DOHH2 (cell line): ENCODE measurements around the gene LGR6.

ENCODE experiments used
- H3F3A ChIP-seq: fragments of 200-600 bp; sonication (generic), shearing (Covaris generic); 2 replicates; pipeline ENCODE4 v1.6.0; 2016; ENCODE audit warnings: antibody characterized with exemption, mild to moderate bottlenecking; ENCODE audit not compliant: control insufficient read depth, insufficient read depth
- H3K27ac ChIP-seq: fragments of 200-600 bp; sonication (generic); 2 replicates; pipeline ENCODE4 v1.5.1; 2014; ENCODE audit warnings: low read depth, mild to moderate bottlenecking, low read length, moderate library complexity
- H3K27me3 ChIP-seq: fragments of 200-600 bp; sonication (generic); 2 replicates; pipeline ENCODE4 v1.6.1; 2014; ENCODE audit warnings: mild to moderate bottlenecking, low read length, mixed read lengths; ENCODE audit not compliant: control insufficient read depth
- H3K36me3 ChIP-seq: fragments of 200-600 bp; sonication (generic); 2 replicates; pipeline ENCODE4 v1.6.1; 2014; ENCODE audit warnings: mild to moderate bottlenecking, low read length, moderate library complexity, mixed read lengths; ENCODE audit not compliant: control insufficient read depth
- H3K4me1 ChIP-seq: fragments of 200-600 bp; sonication (generic); 2 replicates; pipeline ENCODE4 v1.6.1; 2014; ENCODE audit warnings: mild to moderate bottlenecking, low read length, mixed read lengths; ENCODE audit not compliant: control insufficient read depth
- H3K4me2 ChIP-seq: fragments of 200-600 bp; sonication (generic); 2 replicates; pipeline ENCODE4 v1.6.0; 2014; ENCODE audit warnings: mild to moderate bottlenecking, low read length, moderate library complexity
- H3K4me3 ChIP-seq: fragments of 200-600 bp; sonication (generic); 2 replicates; pipeline ENCODE4 v1.5.1; 2014; ENCODE audit warnings: mild to moderate bottlenecking, low read length, mixed read lengths
- H3K79me2 ChIP-seq: fragments of 200-600 bp; sonication (generic); 2 replicates; pipeline ENCODE4 v1.6.1; 2014; ENCODE audit warnings: mild to moderate bottlenecking, low read length, mixed read lengths; ENCODE audit not compliant: control insufficient read depth
- H3K9me2 ChIP-seq: fragments of 200-600 bp; sonication (generic); replicated peaks from 2 replicates; pipeline ENCODE4 v1.6.1; 2014; ENCODE audit warnings: mild to moderate bottlenecking, low read length, mixed read lengths; ENCODE audit not compliant: control insufficient read depth
- H3K9me3 ChIP-seq: fragments of 200-600 bp; sonication (generic); 2 replicates; pipeline ENCODE4 v1.6.1; 2014; ENCODE audit warnings: antibody characterized with exemption, low read length, mixed read lengths; ENCODE audit not compliant: control insufficient read depth, insufficient read depth
- H4K20me1 ChIP-seq: fragments of 200-600 bp; sonication (generic); 2 replicates; pipeline ENCODE4 v1.6.0; 2014; ENCODE audit warnings: low read depth, mild to moderate bottlenecking, antibody characterized with exemption, low read length, moderate library complexity; ENCODE audit not compliant: control insufficient read depth, insufficient read depth
- EZH2phosphoT487 ChIP-seq: fragments of 200-600 bp; sonication (generic); IDR thresholded peaks from 2 replicates; pipeline ENCODE4 v1.6.1; 2017; ENCODE audit warnings: borderline replicate concordance, mild to moderate bottlenecking, antibody characterized with exemption, low read length, moderate library complexity, mixed read lengths
- TF ChIP-seq, protein P1 (sequence below): fragments of 200-600 bp; sonication (generic); IDR thresholded peaks from one replicate; pipeline ENCODE4 v1.5.1; 2014; ENCODE audit warnings: antibody characterized with exemption, mild to moderate bottlenecking, low read depth, low read length; ENCODE audit not compliant: poor library complexity, severe bottlenecking

LGR6 gene

DNA sequence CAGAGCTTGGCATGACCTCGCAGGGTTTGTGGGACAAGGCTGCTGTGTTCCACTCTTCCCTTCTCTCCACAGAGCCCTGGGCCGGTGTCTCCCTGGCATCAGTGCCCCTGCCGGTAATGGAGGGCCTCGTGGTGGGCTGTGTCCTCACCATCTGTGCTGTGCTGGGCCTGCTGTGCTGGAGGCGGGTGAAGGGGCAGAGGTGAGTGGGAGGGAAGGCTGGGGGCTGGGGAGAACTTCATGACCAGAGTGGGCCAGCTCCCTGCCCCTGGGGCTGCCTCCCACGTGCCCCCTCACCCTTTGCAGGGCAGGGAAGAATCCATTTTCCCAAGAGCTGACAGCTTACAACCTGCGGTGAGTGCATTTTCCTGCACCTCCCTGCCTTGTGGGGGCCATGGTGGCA is 12.0 kb upstream of the LGR6 start:
- Histone ChIP-seq H4K20me1 (no peaks in the 10 kb centered on the region), H3K79me2 (no peaks in the 10 kb centered on the region), H3K4me1 (no peaks in the 10 kb centered on the region), H3K4me2 (no peak overlapping the region), H3K27me3 (peaks cover 5% of the 10 kb centered on the region), H3K9me3 (no peaks in the 10 kb centered on the region), H3K4me3 (no peak overlapping the region), H3F3A (no peaks in the 10 kb centered on the region), H3K36me3 (no peaks in the 10 kb centered on the region), H3K27ac (no peak overlapping the region), H3K9me2 (no peaks in the 10 kb centered on the region)
- TF ChIP-seq, protein P1, sequence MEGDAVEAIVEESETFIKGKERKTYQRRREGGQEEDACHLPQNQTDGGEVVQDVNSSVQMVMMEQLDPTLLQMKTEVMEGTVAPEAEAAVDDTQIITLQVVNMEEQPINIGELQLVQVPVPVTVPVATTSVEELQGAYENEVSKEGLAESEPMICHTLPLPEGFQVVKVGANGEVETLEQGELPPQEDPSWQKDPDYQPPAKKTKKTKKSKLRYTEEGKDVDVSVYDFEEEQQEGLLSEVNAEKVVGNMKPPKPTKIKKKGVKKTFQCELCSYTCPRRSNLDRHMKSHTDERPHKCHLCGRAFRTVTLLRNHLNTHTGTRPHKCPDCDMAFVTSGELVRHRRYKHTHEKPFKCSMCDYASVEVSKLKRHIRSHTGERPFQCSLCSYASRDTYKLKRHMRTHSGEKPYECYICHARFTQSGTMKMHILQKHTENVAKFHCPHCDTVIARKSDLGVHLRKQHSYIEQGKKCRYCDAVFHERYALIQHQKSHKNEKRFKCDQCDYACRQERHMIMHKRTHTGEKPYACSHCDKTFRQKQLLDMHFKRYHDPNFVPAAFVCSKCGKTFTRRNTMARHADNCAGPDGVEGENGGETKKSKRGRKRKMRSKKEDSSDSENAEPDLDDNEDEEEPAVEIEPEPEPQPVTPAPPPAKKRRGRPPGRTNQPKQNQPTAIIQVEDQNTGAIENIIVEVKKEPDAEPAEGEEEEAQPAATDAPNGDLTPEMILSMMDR: no peak

DNA sequence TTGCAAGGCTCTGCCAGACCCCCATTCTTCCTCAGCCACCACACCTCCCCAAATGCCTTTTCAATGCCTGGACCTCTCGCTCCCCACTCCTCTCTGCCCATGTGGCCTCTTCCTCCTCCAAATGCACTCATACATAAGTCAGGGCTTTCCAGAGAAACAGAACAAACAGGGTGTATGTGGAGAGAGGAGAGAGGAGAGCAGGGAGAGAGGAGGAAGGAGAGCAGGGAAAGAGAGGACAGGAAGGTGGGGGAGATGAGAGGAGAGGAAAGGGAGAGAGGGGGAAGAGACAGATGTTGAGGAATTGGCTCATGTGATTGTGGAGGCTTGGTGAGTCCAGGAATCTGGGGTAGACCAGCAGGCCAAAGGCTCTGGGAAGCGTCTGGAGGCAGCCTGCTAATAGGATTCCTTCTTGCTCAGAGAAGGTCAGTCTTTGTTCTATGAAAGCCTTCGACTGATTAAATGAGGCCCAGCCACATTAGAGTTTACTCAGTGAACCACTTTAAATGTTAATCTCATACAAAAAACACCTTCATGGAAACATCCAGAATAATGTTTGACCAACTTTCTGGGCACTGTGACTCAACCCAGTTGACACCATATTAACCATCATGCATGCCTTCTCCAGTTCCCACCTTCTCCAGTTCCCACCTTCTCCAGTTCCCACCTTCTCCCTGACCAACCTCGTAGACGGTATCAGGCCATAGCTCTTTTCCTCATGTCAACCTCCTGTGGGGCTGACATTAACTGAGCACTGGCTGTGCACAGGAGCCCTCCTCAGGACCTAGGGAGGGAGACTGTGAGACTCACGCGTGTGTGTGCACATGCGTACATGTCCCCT is 11.3 kb upstream of the LGR6 start:
- Histone ChIP-seq H3K4me2 (no peak overlapping the region), H3K4me3 (no peak overlapping the region), H3K4me1 (no peaks in the 10 kb centered on the region), H3K27me3 (peaks cover 5% of the 10 kb centered on the region), H3K79me2 (no peaks in the 10 kb centered on the region), H3K27ac (no peak overlapping the region), H3K36me3 (no peaks in the 10 kb centered on the region), H3K9me3 (no peaks in the 10 kb centered on the region), H4K20me1 (no peaks in the 10 kb centered on the region), H3F3A (no peaks in the 10 kb centered on the region), H3K9me2 (no peaks in the 10 kb centered on the region)
- TF ChIP-seq, protein P1: no peak
- TF ChIP-seq EZH2phosphoT487: no peak

DNA sequence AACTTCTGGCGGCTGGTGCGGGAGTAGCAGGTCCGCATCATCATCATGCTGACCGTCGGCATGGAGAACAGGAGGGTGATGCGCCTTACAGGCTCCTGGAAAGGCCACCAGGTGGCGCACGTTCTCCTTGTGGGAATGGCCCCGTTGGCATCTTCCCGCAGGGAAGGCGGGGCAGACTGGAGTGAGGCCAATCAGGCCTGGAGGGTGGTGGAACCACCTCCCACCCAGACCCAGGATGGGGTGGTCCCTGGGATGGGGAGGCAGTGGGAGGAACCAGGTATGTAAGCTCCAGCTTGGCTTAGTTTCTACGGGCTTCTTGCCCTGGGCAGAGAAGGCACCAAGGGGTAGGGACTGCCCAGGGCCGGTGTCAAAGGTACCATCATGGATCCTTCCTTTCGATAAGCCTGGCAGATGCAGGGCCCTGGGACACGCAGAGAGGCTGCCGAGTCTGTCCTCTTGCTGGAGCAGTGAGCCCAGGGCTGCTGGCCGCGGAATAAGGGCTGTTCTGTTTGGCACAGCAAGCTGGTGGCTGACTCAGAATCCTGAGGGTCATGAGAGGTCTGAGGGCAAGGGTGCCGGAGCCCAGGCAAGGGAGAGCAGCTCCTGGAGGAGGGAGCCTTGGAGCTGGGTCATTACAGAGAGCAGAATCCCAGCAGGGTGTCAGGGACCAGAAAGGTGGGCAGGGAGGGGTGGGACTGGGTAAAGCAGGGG is 8.7 kb upstream of the LGR6 start:
- no peaks in the 10 kb centered on the region for H3K79me2 ChIP-seq
- H3K4me3 ChIP-seq: no peak overlapping the region
- H3K4me1 ChIP-seq: no peaks in the 10 kb centered on the region
- no peak for TF ChIP-seq EZH2phosphoT487
- TF ChIP-seq, protein P1: peak; percentile 93
- no peaks in the 10 kb centered on the region for H3F3A ChIP-seq
- H3K27ac ChIP-seq: no peak overlapping the region
- no peaks in the 10 kb centered on the region for H4K20me1 ChIP-seq
- no peaks in the 10 kb centered on the region for H3K9me3 ChIP-seq
- H3K36me3 ChIP-seq: no peaks in the 10 kb centered on the region
- H3K4me2 ChIP-seq: no peak overlapping the region
- H3K9me2 ChIP-seq: no peaks in the 10 kb centered on the region
- peaks cover 11% of the 10 kb centered on the region for H3K27me3 ChIP-seq
